Measurements from ENCODE around the gene TMEM52B.
A peak's percentile ranks its signal among the peaks of the same experiment; 100 is the strongest.
"Not testable (repeated sequence)": the region's sequence is repeated elsewhere in the genome, so short reads cannot be mapped to it uniquely, and the experiment has no call there.

The TMEM52B gene

GRCh38 chr12:10170216-10170615, 8.6 kb upstream of the TMEM52B start:
- DNase-seq (ENCODE audit: low spot score) (no peak), FAIRE-seq (no peak)

DNA sequence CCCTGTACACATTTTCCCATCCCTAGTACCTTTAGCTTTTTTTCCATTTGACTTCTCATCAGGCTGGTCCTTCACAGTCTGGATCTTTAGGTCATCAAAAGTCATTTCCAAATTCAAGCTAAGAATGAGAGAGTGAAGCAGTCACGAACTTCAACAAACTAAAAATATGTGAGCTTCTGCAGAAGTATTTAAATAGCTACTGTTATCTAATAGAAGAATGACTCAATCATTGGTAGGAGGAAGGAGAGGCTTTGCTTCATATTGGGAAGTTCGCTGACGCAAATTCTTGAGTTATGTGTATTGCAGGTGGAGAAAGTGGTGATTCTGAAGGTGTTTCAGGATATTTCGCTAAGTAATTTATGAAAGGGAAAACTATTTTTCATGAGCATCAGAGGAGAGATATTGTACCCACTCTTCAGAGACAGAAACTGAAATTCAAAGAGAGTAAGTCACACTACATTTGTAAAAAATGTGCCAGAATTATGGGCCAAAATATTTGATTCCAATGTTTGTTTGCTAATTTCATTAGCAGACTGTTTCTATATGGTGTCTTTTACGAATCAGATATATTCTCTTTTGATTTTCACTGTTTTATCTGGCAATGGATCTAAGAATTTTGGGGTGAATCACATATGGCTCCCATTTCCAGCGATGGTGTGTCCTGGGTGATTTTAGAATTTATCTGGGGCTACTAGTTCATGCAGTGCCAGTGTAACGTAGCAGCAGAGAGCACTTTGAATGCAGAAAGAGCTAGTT, 6.7 kb upstream of the TMEM52B start, which contains the start of gene OLR1:
OLR1 (minus strand) TSS at position 160 of the 756 bp plus-strand sequence; CDS start at position 105, 55 bp downstream.
- DNase-seq (ENCODE audit: low spot score) (no peak), FAIRE-seq (no peak)

GRCh38 chr12:10174986-10175614, 3.7 kb upstream of the TMEM52B start:
- FAIRE-seq (no peak), DNase-seq (ENCODE audit: low spot score) (no peak)

DNA sequence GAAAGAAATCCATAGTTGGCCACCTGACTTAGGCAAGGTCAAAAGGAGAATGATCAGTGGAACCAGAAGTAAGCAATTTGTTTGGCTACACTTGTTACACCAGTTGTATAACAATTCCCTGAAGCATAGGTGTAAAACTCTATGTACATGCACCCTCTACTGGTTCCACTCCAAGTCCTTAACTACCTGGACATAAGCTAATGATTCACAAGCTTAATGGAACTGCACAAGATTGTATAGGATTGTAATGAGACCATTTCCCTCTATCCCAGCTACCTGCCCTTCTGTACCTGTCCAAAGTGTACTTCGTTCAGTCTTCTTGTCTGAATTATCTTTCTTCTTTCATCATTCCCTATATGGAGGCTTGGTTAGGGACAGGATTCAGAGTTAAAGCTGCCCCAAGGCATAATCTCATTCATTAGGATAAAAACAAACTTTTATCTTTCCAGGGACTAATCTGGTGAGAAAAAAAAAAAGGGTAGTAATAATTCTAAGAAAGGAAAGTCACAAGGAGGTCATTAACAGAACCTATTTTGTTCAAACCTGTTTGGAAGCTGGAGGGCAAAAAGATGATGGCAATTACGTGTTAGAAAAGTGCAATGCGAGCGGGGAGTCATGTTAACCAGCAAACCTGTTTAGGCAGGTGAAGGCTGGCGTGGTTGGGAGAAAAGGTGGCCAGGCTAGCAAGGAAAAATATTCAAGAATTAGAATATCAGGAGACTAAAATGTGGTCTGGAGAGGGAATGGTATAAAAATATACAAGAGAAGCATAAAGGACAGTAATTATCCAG, 2.8 kb upstream of the TMEM52B start:
- FAIRE-seq (no peak), DNase-seq (ENCODE audit: low spot score) (no peak)

DNA sequence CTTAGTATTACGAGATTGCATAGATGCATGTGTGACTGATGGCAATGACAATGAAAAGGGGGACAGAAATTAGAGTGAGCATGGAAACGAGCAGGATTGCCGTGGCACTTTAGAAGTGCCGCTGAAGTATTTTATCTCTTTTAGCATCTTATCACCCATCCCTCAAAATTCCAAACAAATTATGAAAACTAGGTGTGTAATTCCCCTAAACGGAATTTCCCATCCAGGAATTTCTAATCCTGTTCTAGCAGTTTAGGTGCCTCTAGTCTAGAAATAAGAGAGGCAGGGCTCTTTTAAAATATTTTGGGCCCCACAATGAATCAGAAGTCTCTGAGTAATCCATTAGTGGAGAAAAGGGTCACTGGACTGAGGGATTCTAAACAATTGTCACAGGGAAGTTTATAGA, 947 bp downstream of the TMEM52B start:
- FAIRE-seq = no peak
- DNase-seq (ENCODE audit: low spot score) = peak; percentile 24

- DNase-seq (ENCODE audit: low spot score) = peak; percentile 57
These were observed 3.7 kb downstream of the TMEM52B start for GRCh38 chr12:10182354-10183049.

GRCh38 chr12:10184261-10184843, 5.5 kb downstream of the TMEM52B start:
- DNase-seq (ENCODE audit: low spot score) (no peak), FAIRE-seq (no peak)

More at GRCh38 chr12:10182354-10183049, 3.7 kb downstream of the TMEM52B start:
- peak; percentile 64 for FAIRE-seq

- FAIRE-seq (no peak), DNase-seq (ENCODE audit: low spot score) (no peak)
These were observed 7.5 kb downstream of the TMEM52B start for GRCh38 chr12:10186299-10186698.

DNA sequence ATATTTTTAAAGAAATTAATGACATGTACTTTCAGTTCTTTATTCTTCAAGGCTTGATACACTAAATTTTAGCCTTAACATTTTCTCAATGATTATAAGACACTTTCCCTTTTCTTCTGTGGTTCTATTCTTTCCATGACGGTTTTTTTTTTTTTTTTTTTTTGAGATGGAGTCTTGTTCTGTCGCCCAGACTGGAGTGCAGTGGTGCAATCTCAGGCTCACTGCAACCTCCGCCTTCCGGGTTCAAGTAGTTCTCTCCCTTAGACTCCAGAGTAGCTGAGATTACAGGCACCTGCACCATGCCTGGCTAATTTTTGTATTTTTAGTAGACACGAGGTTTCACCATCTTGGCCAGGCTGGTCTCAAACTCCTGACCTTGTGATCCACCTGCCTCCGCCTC, 8.1 kb downstream of the TMEM52B start:
- not testable (repeated sequence) for DNase-seq (ENCODE audit: low spot score); FAIRE-seq

GRCh38 chr12:10189653-10190052, 10.8 kb downstream of the TMEM52B start:
- no peak for DNase-seq (ENCODE audit: low spot score)
- no peak for FAIRE-seq

- DNase-seq (ENCODE audit: low spot score) = peak; percentile 46
These were observed 11.9 kb downstream of the TMEM52B start for GRCh38 chr12:10190558-10191388.

DNA sequence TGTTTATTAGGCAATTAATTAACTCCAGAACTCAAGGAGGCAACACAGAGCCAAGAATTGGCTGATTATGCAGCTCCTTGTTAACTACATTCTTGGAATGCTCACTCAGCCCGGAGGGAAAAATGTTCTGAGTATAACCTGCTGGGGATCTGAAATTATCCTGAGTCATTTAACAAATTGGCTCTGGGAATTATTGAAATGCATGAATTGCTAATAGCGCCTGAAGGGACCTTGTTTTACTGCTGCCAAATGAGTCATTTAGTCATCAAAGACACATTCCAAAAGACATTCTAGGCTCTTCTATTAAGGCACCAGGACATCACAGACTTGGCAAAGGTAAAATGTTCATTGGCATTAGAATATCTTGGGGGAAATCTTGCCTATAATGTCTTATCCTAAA, 13.0 kb downstream of the TMEM52B start:
- DNase-seq (ENCODE audit: low spot score) (peak; percentile 66), FAIRE-seq (peak; percentile 59)

More at GRCh38 chr12:10190558-10191388, 11.9 kb downstream of the TMEM52B start:
- peak; percentile 46 for FAIRE-seq

- no peak for FAIRE-seq
- DNase-seq (ENCODE audit: low spot score) = peak; percentile 39
These were observed 15.4 kb downstream of the TMEM52B start for GRCh38 chr12:10194160-10194670.

DNA sequence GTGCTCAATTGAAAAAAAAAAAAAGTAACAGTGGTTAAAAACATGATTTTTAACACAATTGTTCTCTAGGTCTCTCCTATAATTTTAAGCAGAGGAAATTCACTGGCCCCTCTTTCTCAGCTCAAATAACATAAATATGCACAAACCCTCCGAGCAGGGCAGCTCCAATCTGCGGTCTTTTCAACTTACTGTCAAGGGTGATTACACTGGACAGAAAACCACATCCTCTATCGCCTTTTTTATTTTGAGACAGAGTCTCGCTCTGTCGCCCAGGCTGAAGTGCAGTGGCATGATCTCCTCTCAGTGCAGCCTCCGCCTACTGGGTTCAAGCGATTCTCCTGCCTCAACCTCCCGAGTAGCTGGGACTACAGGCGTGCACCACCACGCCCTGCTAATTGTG, 17.4 kb downstream of the TMEM52B start:
- DNase-seq (ENCODE audit: low spot score) (peak; percentile 47), FAIRE-seq (peak; percentile 76)

DNA sequence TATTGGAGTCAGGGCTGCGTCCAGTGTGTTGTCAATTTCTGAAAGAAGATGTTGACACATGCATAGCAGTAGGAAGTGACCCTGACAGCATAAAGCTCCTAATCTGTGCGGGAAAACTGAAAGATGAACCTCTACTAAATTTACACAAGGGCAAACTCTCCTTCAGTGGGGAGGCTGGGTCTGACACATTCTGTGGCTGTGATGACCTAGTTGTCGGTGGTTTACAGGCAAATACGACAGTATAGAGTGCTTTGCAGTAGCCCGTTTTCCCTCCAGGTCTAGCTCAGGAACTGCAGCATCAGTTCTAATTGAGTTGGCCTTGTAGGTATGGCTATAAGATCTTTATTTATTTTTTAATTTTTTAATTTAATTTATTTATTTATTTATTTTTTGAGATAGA, 19.0 kb downstream of the TMEM52B start:
- DNase-seq (ENCODE audit: low spot score) (no peak), FAIRE-seq (no peak)

DNA sequence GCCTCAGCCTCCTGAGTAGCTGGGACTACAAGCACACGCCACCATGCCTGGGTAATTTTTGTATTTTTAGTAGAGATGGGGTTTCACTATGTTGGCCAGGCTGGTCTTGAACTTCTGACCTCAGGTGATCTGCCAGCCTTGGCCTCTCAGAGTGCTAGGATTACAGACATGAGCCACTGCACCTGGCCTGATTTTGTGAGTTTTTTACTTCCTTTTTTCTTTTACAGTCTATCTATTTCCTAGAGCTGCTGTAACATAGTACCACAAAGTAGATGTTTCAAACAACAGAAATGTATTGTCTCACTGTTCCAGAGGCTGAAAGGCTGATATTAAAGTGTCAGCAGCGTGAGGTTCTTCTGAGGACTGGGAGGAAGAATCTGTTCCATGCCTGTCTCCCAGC, 25.7 kb downstream of the TMEM52B start:
- DNase-seq (ENCODE audit: low spot score); FAIRE-seq: not testable (repeated sequence)

DNA sequence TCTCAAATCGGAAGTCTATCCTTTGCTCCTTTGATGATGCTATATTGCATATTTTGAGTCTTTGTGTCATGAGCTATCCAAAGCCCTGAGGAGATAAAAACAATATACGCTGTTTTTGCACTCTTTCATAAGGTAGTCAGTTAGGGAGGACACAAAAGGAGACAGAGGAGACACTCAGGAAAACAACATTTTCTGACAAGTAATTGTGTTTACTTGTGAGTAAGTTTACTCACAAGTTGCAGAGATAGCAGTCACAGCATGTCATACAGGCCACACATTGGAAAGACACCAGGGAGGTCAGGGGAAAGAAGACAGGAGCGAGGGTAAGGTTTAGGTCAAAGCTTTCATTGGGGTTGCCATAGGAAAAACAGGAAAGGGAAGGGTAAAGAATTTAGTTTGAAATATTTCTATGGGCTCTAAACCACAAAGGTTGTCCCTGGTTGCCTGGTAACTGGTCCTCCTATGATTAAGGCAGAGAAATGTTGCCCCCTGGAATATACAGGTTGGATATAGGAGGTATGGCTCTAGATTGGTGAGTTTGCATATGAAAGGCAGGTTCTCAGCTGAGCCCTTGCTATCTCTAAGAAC, 26.5 kb downstream of the TMEM52B start:
- DNase-seq (ENCODE audit: low spot score) = no peak
- no peak for FAIRE-seq

DNA sequence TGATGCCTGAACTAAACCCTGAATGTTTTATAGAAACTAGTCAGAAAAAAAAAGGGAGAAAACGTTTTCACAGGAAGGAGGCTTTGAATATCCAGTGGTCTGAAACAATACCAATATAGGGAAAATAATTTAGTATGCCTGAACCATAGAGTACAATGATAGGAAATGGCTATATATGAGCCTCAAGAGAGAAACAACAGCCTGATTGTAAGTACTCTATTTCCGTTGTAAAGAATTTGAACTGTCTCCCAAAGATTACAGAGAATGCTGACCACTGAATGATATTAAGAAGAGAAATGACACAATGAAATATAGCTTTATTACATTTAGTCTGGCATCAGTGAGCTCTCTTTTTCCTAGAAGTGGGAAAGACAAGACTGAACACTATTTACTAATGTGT, 28.3 kb downstream of the TMEM52B start:
- no peak for FAIRE-seq

DNA sequence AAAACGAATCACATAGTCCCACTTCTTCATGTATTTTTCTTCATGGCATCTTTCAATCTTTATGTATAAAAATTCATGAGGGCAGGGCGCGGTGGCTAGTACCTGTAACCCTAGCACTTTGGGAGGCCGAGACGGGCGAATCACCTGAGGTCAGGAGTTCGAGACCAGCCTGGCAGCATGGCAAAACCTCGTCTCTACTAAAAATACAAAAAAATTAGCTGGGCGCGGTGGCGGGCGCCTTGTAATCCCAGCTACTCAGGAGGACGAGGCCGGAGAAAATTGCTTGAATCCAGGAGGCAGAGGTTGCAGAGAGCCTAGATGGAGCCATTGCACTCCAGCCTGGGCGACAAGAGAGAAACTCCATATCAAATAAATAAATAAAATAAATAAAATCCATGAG, 31.4 kb downstream of the TMEM52B start:
- DNase-seq (ENCODE audit: low spot score) = no peak
- no peak for FAIRE-seq

More for the DNA sequence above, 28.3 kb downstream of the TMEM52B start:
- DNase-seq (ENCODE audit: low spot score) = no peak

Data from RCC 7860 (cell line).